B cell (primary cell): Measurements from ENCODE around the gene PRLHR.

Experiments used
- CTCF ChIP-seq: fragments of 200-600 bp; IDR thresholded peaks from one replicate; pipeline ENCODE4 v1.8.0; 2022; ENCODE audit warnings: antibody characterized with exemption, mild to moderate bottlenecking
- EZH2 ChIP-seq: IDR thresholded peaks from 2 replicates; pipeline ENCODE4 v1.6.1; 2012; ENCODE audit warnings: borderline replicate concordance, low read depth, mild to moderate bottlenecking, moderate library complexity, low read length; ENCODE audit not compliant: insufficient read depth, poor library complexity, severe bottlenecking

- TF ChIP-seq CTCF (no peak), EZH2 (no peak)
Measured at GRCh38 chr10:118626953-118627352, 31.5 kb upstream of the PRLHR start.
